ENCODE data around the gene IGF2.

Gene IGF2

GRCh38 chr11:2138431-2139122 lies 612 bp downstream of the IGF2 start (continued):
- TF ChIP-seq ZBTB26 (tag by site-specific recombination; optimal IDR thresholded peaks at IDR 0.05): peak; percentile 26
- TF ChIP-seq ZSCAN23 (tag by site-specific recombination; IDR thresholded peaks at IDR 0.05): no peak
- TF ChIP-seq ZNF555 (tag by site-specific recombination; conservative IDR thresholded peaks at IDR 0.05): no peak

- Histone ChIP-seq H3K36me3 (ENCODE audit: control insufficient read depth in 2 of 2, insufficient read depth in 1 of 2, low read length in 2 of 2) (no peaks in the 10 kb centered on the region), H3K4me1 (ENCODE audit: control insufficient read depth, insufficient read depth, low read length) (no peaks in the 10 kb centered on the region), H3K27ac (ENCODE audit: extremely low read depth, low read depth, low read length) (no peak overlapping the region), H3K4me3 (ENCODE audit: low read depth, low read length) (peak overlapping the region; percentile 35), H3K9me3 (ENCODE audit: control insufficient read depth, insufficient read depth, low read depth, low read length) (no peaks in the 10 kb centered on the region)
- TF ChIP-seq CTCF (tag by site-specific recombination; IDR thresholded peaks at IDR 0.05): no peak
- ChIA-PET POLR2A (interaction anchor here (0.6 to 0.7 kb wide), 2 partner anchors 39 to 112 kb away, joined by 3 to 10 read pairs; no protein-coding TSS in a partner anchor), CTCF (interaction anchor here (0.7 to 1.0 kb wide), 2 partner anchors 13 to 70 kb away, joined by 3 to 4 read pairs; no protein-coding TSS in a partner anchor)
Measured at GRCh38 chr11:2138068-2138430, 1.1 kb downstream of the IGF2 start.

- POLR2A ChIA-PET: interaction anchor here (0.5 to 0.9 kb wide), 2 partner anchors 263 to 803 kb away, joined by 3 read pairs; partner anchors contain the start of gene TSSC4
- CTCF ChIA-PET: interaction anchor here (0.6 to 1.6 kb wide), 4 partner anchors 14 to 304 kb away, joined by 3 to 6 read pairs (median 4); no protein-coding TSS in a partner anchor
- H3K36me3 ChIP-seq (ENCODE audit: control insufficient read depth in 2 of 2, insufficient read depth in 1 of 2, low read length in 2 of 2): no peaks in the 10 kb centered on the region
- H3K4me1 ChIP-seq (ENCODE audit: control insufficient read depth, insufficient read depth, low read length): no peaks in the 10 kb centered on the region
- peak overlapping the region; percentile 35 for H3K4me3 ChIP-seq (ENCODE audit: low read depth, low read length)
- H3K9me3 ChIP-seq (ENCODE audit: control insufficient read depth, insufficient read depth, low read depth, low read length): no peaks in the 10 kb centered on the region
- no peak overlapping the region for H3K27ac ChIP-seq (ENCODE audit: extremely low read depth, low read depth, low read length)
- peak; percentile 67; the same call in 1 of the 2 replicates for TF ChIP-seq IKZF3 (tag by site-specific recombination; IDR thresholded peaks at IDR 0.05)
- TF ChIP-seq ZBTB26 (tag by site-specific recombination; optimal IDR thresholded peaks at IDR 0.05): peak; percentile 47
- TF ChIP-seq ZNF626 (tag by site-specific recombination; IDR thresholded peaks at IDR 0.05): no peak
- no peak for TF ChIP-seq ZSCAN4 (tag by site-specific recombination; IDR thresholded peaks at IDR 0.05)
- peak; percentile 39 for TF ChIP-seq SP2 (tag by site-specific recombination; IDR thresholded peaks at IDR 0.05)
- TF ChIP-seq ZNF843 (tag by site-specific recombination; IDR thresholded peaks at IDR 0.05): no peak
- TF ChIP-seq ZNF629 (tag by site-specific recombination; IDR thresholded peaks at IDR 0.05): 0 out of 2 replicates have a peak, but pooled peaks have one; percentile 18
- peak; percentile 8; the same call in 1 of the 2 replicates for TF ChIP-seq GLIS1 (tag by site-specific recombination; IDR thresholded peaks at IDR 0.05)
- no peak for TF ChIP-seq ZNF707 (tag by site-specific recombination; IDR thresholded peaks at IDR 0.05)
- TF ChIP-seq ZNF830 (tag by site-specific recombination; IDR thresholded peaks at IDR 0.05; ENCODE audit: low read depth): no peak
- peak; percentile 77; the same call in 1 of the 2 replicates for TF ChIP-seq ZBTB20 (tag by site-specific recombination; IDR thresholded peaks at IDR 0.05)
- TF ChIP-seq ZNF549 (tag by site-specific recombination; IDR thresholded peaks at IDR 0.05): no peak
- no peak for TF ChIP-seq GFI1B (tag by site-specific recombination; IDR thresholded peaks at IDR 0.05)
- no peak for TF ChIP-seq ZSCAN16 (tag by site-specific recombination; IDR thresholded peaks at IDR 0.05)
- TF ChIP-seq ZFP69B (tag by site-specific recombination; IDR thresholded peaks at IDR 0.05): no peak
- TF ChIP-seq ZNF335 (tag by site-specific recombination; conservative IDR thresholded peaks at IDR 0.05): peak; percentile 25
- no peak for TF ChIP-seq KLF10 (tag by site-specific recombination; IDR thresholded peaks at IDR 0.05)
- no peak for TF ChIP-seq BCL6B (tag by site-specific recombination; IDR thresholded peaks at IDR 0.05)
- TF ChIP-seq ZNF513 (tag by site-specific recombination; IDR thresholded peaks at IDR 0.05): no peak
Measured at GRCh38 chr11:2137202-2138067, 1.8 kb downstream of the IGF2 start.

All from HEK293 (cell line).